IMR-90 (cell line): ENCODE results near the gene ZNF544. TPM values are rescaled to one million over a fixed set of nuclear protein-coding genes. Genes with fewer than 3 reads are reported as not detected.

Experiments used
- ATAC-seq: fragments of 200-7000 bp; cut with Tn5 transposase; 2 replicates; pipeline ENCODE4 v1.9.1; 2020; ENCODE audit warnings: low read depth, mild to moderate bottlenecking, moderate library complexity
- BruUV-seq: library from RNA; stranded (reverse); fragments of 400-500 nt; replicated peaks from 2 replicates; lab custom pipeline; 2021; lab: Mats Ljungman, UMichigan
- CTCF ChIA-PET: fragments of 300-600 bp; formaldehyde crosslinking; extraction: SDS; loops from one replicate; lab custom pipeline; 2021; ENCODE audit warnings: antibody characterized with exemption; lab: Yijun Ruan, JAX
- POLR2A ChIA-PET: fragments of 300-600 bp; sonication (Branson Sonifier 250); formaldehyde crosslinking; loops from one replicate; lab custom pipeline; 2022; ENCODE audit warnings: antibody characterized with exemption; ENCODE audit not compliant: unreplicated experiment; lab: Charles Lee
- DNase-seq: peaks from one replicate; pipeline ENCODE4 v3.0.0; 2013
- H2AFZ ChIP-seq: replicated peaks from 2 replicates; pipeline ENCODE3; 2013; ENCODE audit warnings: low read length, mild to moderate bottlenecking; ENCODE audit not compliant: poor library complexity
- H2AK5ac ChIP-seq: 2 replicates; pipeline ENCODE4 v1.6.1; 2013; ENCODE audit warnings: low read depth, low read length, inconsistent platforms
- H2AK9ac ChIP-seq: replicated peaks from 2 replicates; pipeline ENCODE3; 2013; ENCODE audit warnings: mild to moderate bottlenecking, low read depth, low read length, moderate library complexity; ENCODE audit not compliant: poor library complexity
- H2BK120ac ChIP-seq: 2 replicates; pipeline ENCODE4 v1.6.1; 2013; ENCODE audit warnings: low read depth, low read length, inconsistent platforms
- H2BK15ac ChIP-seq: 3 replicates; pipeline ENCODE4 v1.6.1; 2013; ENCODE audit warnings: low read depth, low read length, inconsistent platforms
- H2BK20ac ChIP-seq: 2 replicates; pipeline ENCODE4 v1.6.1; 2013; ENCODE audit warnings: low read depth, mild to moderate bottlenecking, inconsistent platforms, low read length, moderate library complexity
- H2BK5ac ChIP-seq: 2 replicates; pipeline ENCODE4 v1.6.1; 2013; ENCODE audit warnings: mild to moderate bottlenecking, low read depth, low read length, inconsistent platforms; ENCODE audit not compliant: poor library complexity, severe bottlenecking
- H3K14ac ChIP-seq: replicated peaks from 2 replicates; pipeline ENCODE4 v1.6.1; 2013; ENCODE audit warnings: low read depth, low read length, inconsistent platforms
- H3K18ac ChIP-seq: 2 replicates; pipeline ENCODE4 v1.6.1; 2013; ENCODE audit warnings: low read depth, low read length, control low read depth
- H3K23ac ChIP-seq: 2 replicates; pipeline ENCODE4 v1.6.1; 2013; ENCODE audit warnings: low read depth, low read length, inconsistent platforms
- H3K27ac ChIP-seq: 2 replicates; pipeline ENCODE4 v1.5.1; 2013; ENCODE audit warnings: mild to moderate bottlenecking, control low read depth, low read length; ENCODE audit not compliant: insufficient read depth
- H3K27me3 ChIP-seq: 2 replicates; pipeline ENCODE4 v1.6.1; 2013; ENCODE audit warnings: low read length; ENCODE audit not compliant: control insufficient read depth, insufficient read depth
- H3K36me3 ChIP-seq: 2 replicates; pipeline ENCODE4 v1.6.1; 2013; ENCODE audit warnings: low read length, mixed read lengths; ENCODE audit not compliant: control insufficient read depth, insufficient read depth
- H3K4ac ChIP-seq: 2 replicates; pipeline ENCODE4 v1.6.1; 2013; ENCODE audit warnings: low read depth, low read length, inconsistent platforms
- H3K4me1 ChIP-seq: 2 replicates; pipeline ENCODE4 v1.6.1; 2013; ENCODE audit warnings: low read length, mixed read lengths; ENCODE audit not compliant: control insufficient read depth, insufficient read depth
- H3K4me2 ChIP-seq: 2 replicates; pipeline ENCODE4 v1.6.1; 2013; ENCODE audit warnings: low read depth, mild to moderate bottlenecking, control low read depth, low read length, moderate library complexity
- H3K4me3 ChIP-seq: 2 replicates; pipeline ENCODE4 v1.5.1; 2013; ENCODE audit warnings: low read depth, mild to moderate bottlenecking, control low read depth, low read length, moderate library complexity; ENCODE audit not compliant: insufficient read depth
- H3K56ac ChIP-seq: 2 replicates; pipeline ENCODE4 v1.6.1; 2013; ENCODE audit warnings: low read length, inconsistent platforms; ENCODE audit not compliant: insufficient read depth; ENCODE audit errors: extremely low read depth
- H3K79me1 ChIP-seq, 2 experiments: 2 replicates each; pipeline ENCODE4 v1.6.1; 2013; ENCODE audit warnings: low read length in 2 of 2, inconsistent platforms in 1 of 2, low read depth in 1 of 2
- H3K9ac ChIP-seq: 2 replicates; pipeline ENCODE4 v1.6.1; 2013; ENCODE audit warnings: low read depth, low read length, control low read depth
- H3K9me1 ChIP-seq: 2 replicates; pipeline ENCODE4 v1.6.1; 2013; ENCODE audit warnings: low read length, inconsistent platforms; ENCODE audit not compliant: insufficient read depth
- H3K9me3 ChIP-seq: 2 replicates; pipeline ENCODE4 v1.6.1; 2013; ENCODE audit warnings: low read length; ENCODE audit not compliant: control insufficient read depth, insufficient read depth
- H4K20me1 ChIP-seq: 2 replicates; pipeline ENCODE4 v1.6.1; 2013; ENCODE audit warnings: low read length, inconsistent platforms; ENCODE audit not compliant: insufficient read depth
- H4K5ac ChIP-seq: 2 replicates; pipeline ENCODE4 v1.6.1; 2013; ENCODE audit warnings: mild to moderate bottlenecking, low read depth, low read length, control low read depth
- H4K8ac ChIP-seq, 2 experiments: 2 replicates each; pipeline ENCODE4 v1.6.1; 2013; ENCODE audit warnings: low read depth in 2 of 2, low read length in 2 of 2, control low read depth in 1 of 2, inconsistent platforms in 1 of 2
- H4K91ac ChIP-seq: 2 replicates; pipeline ENCODE4 v1.6.1; 2013; ENCODE audit warnings: low read depth, low read length, inconsistent platforms; ENCODE audit not compliant: insufficient read depth
- RFX5 ChIP-seq: IDR thresholded peaks from 2 replicates; pipeline ENCODE4 v1.8.0; 2012; ENCODE audit warnings: low read depth, mild to moderate bottlenecking, low read length, moderate library complexity
- WGBS, 2 experiments: methylation state at CpG; one replicate each; pipeline versions ENCODE4 v1.1.5 to v1.1.7; 2013; ENCODE audit warnings: missing lambda C conversion rate in 2 of 2; ENCODE audit not compliant: insufficient read length in 1 of 2; ENCODE audit errors: extremely low coverage in 2 of 2; 5-methylcytosine and 5-hydroxymethylcytosine counted together
- dilution Hi-C: fragments of 300-500 bp; cut with HindIII; formaldehyde crosslinking; loops from one replicate; pipeline ENCODE4 v1.14.3; 2018; ENCODE audit warnings: low sequenced_read_pairs; ENCODE audit not compliant: unreplicated experiment
- in situ Hi-C: fragments of 300-500 bp; cut with MboI; formaldehyde crosslinking; loops from 3 replicates; pipeline ENCODE4 v1.14.3; 2019; ENCODE audit warnings: low sequenced_read_pairs, inconsistent platforms, mixed read lengths
- intact Hi-C: fragments of 100-400 bp; cut with micrococcal nuclease; formaldehyde crosslinking; loops from 2 replicates; pipeline ENCODE4 v1.10.0; 2022
- polyA plus RNA-seq, 3 experiments: library from polyadenylated mRNA; depleted of rRNA; stranded (reverse); fragments of >200 nt; gene quantifications; 2 replicates each; pipeline ENCODE4 v1.2.3, GENCODE V29; 2012; ENCODE audit warnings: low replicate concordance in 1 of 3
- total RNA-seq: library from RNA; depleted of rRNA; stranded (reverse); fragments of >200 nt; gene quantifications from 2 replicates; pipeline ENCODE4 v1.2.3, GENCODE V29; 2012

The ZNF544 gene
- total and polyA plus RNA-seq, 2 of the 4 experiments (the other 2 are of a cell fraction), result 19.3 to 45.9 TPM

GRCh38 chr19:58300620-58301019, 71.9 kb downstream of the ZNF544 start:
- no peak overlapping the region for H4K8ac ChIP-seq
- H3K14ac ChIP-seq, result no peak overlapping the region
- no peak overlapping the region for H2BK15ac ChIP-seq
- ChIA-PET POLR2A (no interaction called here), CTCF (no interaction called here)
- H3K4ac ChIP-seq, result no peak overlapping the region
- dilution Hi-C loops (no loop called here), intact Hi-C loops (no loop called here), in situ Hi-C loops (no loop called here)
- H2BK5ac ChIP-seq, result no peak overlapping the region
- no TSS peak for BruUV-seq
- TF ChIP-seq RFX5, result no peak
- H2BK20ac ChIP-seq, result no peak overlapping the region
- H3K18ac ChIP-seq, result no peak overlapping the region
- H2AK9ac ChIP-seq, result no peak overlapping the region
- no peaks in the 10 kb centered on the region for H3K27me3 ChIP-seq
- peaks cover 3% of the 10 kb centered on the region; the same call in 1 of the 2 replicates for H3K9me1 ChIP-seq
- H4K20me1 ChIP-seq, result peaks cover 4% of the 10 kb centered on the region; the same call in 1 of the 2 replicates
- H3K79me1 ChIP-seq, result peaks cover 35 to 45% of the 10 kb centered on the region in 2 experiments
- no peak overlapping the region for H3K4me2 ChIP-seq
- no peaks in the 10 kb centered on the region for H3K4me1 ChIP-seq
- H3K23ac ChIP-seq, result no peak overlapping the region
- no peak overlapping the region for H4K5ac ChIP-seq
- WGBS, 2 experiments, result 100% methylated on average over 3 of the region's 7 CpGs; no CpG with 5 or more reads in 1 of the 2 experiments
- H3K36me3 ChIP-seq, result peaks cover 37% of the 10 kb centered on the region
- DNase-seq (no peak), ATAC-seq (no peak)
- no peak overlapping the region for H3K27ac ChIP-seq
- H2AFZ ChIP-seq, result no peak overlapping the region
- H3K4me3 ChIP-seq, result no peak overlapping the region
- H2BK120ac ChIP-seq, result no peak overlapping the region
- no peak overlapping the region for H3K9ac ChIP-seq
- peaks cover 11% of the 10 kb centered on the region for H3K9me3 ChIP-seq
- H3K56ac ChIP-seq, result no peak overlapping the region
- no peak overlapping the region for H2AK5ac ChIP-seq
- H4K91ac ChIP-seq, result no peak overlapping the region
